Bronchial epithelial cell (primary cell): ENCODE measurements around the gene UNC45B. TPM values are rescaled to one million over a fixed set of nuclear protein-coding genes. Genes with fewer than 3 reads are reported as not detected.
"Not testable (repeated sequence)": the region's sequence is repeated elsewhere in the genome, so short reads cannot be mapped to it uniquely, and the experiment has no call there.

Experiments used
- DNase-seq: peaks from one replicate; pipeline ENCODE4 v3.0.0-alpha.2; 2010; ENCODE audit warnings: low read depth
- FAIRE-seq: peaks from 2 replicates; lab custom pipeline; 2011; peaks lifted over from hg19 to GRCh38; lab: Jason Lieb, UNC
- H3K27me3 ChIP-seq: 2 replicates; pipeline ENCODE4 v1.5.1; 2011; ENCODE audit warnings: low read length; ENCODE audit not compliant: control insufficient read depth, insufficient read depth
- H3K36me3 ChIP-seq: 2 replicates; pipeline ENCODE4 v1.5.1; 2011; ENCODE audit warnings: low read length; ENCODE audit not compliant: control insufficient read depth, insufficient read depth
- H3K4me3 ChIP-seq: 2 replicates; pipeline ENCODE4 v1.5.1; 2011; ENCODE audit warnings: mild to moderate bottlenecking, low read depth, low read length, control low read depth
- total RNA-seq: library from RNA; depleted of rRNA; stranded (reverse); fragments of >200 nt; gene quantifications from 2 replicates; pipeline ENCODE4 v1.2.1, GENCODE V29; 2014
- TF ChIP-seq, protein P1 (sequence below): IDR thresholded peaks from 2 replicates; pipeline ENCODE4 v1.5.1; 2011; ENCODE audit warnings: mild to moderate bottlenecking, moderate library complexity, low read length, control low read depth, inconsistent platforms; ENCODE audit not compliant: insufficient read depth, severe bottlenecking

Gene UNC45B
- total RNA-seq, 1 donor from 2014 or later = not detected

DNA sequence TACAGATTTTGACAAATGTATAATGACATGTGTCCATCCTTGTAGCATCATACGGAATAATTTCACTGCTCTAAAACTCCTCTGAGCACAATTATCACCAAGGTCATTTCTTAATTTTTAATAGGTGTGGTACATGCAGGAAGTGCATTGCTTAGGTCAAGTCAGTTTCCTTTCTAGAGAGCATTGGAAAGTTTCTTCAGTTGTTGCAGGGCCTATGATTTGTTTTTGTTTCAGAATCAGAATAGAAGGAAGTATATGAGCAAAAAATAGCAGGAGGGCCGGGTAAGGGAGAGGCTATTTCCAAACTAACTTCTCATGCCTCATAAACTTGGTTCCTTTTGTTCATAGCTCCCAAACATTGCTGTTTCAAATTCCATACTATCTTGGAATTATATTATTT is 71.3 kb downstream of the UNC45B start:
- Histone ChIP-seq H3K36me3 (no peaks in the 10 kb centered on the region), H3K27me3 (peaks cover 2% of the 10 kb centered on the region), H3K4me3 (no peak overlapping the region)
- DNase-seq (no peak), FAIRE-seq (no peak)
- TF ChIP-seq, protein P1, sequence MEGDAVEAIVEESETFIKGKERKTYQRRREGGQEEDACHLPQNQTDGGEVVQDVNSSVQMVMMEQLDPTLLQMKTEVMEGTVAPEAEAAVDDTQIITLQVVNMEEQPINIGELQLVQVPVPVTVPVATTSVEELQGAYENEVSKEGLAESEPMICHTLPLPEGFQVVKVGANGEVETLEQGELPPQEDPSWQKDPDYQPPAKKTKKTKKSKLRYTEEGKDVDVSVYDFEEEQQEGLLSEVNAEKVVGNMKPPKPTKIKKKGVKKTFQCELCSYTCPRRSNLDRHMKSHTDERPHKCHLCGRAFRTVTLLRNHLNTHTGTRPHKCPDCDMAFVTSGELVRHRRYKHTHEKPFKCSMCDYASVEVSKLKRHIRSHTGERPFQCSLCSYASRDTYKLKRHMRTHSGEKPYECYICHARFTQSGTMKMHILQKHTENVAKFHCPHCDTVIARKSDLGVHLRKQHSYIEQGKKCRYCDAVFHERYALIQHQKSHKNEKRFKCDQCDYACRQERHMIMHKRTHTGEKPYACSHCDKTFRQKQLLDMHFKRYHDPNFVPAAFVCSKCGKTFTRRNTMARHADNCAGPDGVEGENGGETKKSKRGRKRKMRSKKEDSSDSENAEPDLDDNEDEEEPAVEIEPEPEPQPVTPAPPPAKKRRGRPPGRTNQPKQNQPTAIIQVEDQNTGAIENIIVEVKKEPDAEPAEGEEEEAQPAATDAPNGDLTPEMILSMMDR = no peak

DNA sequence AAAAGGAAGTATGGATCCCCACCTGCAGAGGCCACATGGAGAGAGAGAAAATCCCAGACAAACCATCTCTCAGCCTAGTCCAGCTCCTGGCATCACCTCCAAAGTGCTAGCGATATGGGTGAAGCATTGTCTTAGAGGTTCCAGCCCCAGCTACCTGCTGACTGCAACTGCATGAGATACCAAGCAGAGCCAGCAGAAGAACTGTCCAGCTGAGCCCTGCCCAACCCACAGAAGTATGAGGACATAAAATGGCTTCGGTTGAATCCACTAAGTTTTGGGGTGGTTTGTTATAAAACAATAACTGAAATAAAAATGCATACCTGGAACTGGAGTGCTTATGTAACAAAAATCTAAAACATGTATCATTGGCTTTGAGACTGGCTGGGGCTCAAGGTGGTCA is 74.8 kb downstream of the UNC45B start:
- Histone ChIP-seq H3K36me3 (no peaks in the 10 kb centered on the region), H3K27me3 (no peaks in the 10 kb centered on the region), H3K4me3 (no peak overlapping the region)
- FAIRE-seq (no peak), DNase-seq (no peak)
- TF ChIP-seq, protein P1 = no peak

DNA sequence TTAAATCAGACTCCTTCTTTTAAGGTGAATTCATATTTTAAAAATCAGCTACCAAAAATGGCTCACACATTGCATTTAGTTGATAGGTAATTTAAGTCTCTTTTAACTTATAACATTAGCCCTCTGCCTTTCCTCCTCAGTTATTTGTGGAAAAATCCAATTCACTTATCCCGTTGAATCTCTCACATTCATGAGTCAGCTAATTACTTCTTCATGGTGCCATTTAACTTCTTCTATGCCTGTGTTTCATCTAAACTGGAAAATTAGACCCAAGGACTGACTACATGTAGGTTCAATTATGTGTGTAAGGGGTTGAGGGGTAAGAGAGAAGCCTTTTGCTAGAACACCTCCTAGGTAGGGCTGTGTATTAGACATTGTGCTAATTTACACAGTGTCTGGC is 76.8 kb downstream of the UNC45B start:
- DNase-seq (no peak), FAIRE-seq (no peak)
- TF ChIP-seq, protein P1 = no peak
- H3K36me3 ChIP-seq = no peaks in the 10 kb centered on the region
- H3K27me3 ChIP-seq = no peaks in the 10 kb centered on the region
- no peak overlapping the region for H3K4me3 ChIP-seq

DNA sequence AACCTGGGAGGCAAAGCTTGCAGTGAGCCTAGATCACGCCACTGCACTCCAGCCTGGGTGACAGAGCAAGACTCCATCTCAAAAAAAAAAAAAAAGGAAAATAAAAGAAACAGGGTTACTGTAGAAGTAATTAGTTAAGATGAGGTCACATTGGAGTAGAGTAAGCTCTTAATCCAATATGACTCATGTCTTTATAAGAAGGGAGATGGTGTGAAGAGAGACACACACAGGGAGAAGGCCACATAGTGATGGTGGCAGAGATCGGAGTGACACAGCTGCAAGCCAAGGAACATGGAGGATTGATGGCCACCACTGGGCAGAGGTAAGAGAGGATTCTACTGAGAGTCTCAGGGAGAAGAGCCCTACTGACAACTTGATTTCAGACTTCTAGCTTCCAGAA is 79.9 kb downstream of the UNC45B start:
- TF ChIP-seq, protein P1 = no peak
- no peak for FAIRE-seq
- Histone ChIP-seq H3K36me3 (no peaks in the 10 kb centered on the region), H3K27me3 (no peaks in the 10 kb centered on the region), H3K4me3 (no peak overlapping the region)
- no peak for DNase-seq

DNA sequence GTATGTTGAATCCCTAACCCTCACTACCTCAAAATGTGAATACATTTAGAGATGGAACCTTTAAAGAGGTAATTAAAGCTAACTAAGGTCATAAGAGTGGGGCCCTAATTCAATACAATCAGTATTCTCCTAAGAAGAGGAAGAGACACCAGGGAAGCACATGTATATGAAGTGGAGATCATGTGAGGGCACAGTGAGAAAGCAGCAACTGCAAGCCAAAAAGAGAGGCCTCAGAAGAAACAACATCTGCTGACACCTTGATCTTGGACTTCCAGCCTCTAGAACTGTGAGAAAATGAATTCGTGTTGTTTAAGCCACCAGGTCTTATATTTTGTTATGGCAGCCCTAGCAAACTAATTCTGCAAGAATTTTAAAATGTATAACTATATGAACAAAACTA is 82.0 kb downstream of the UNC45B start:
- FAIRE-seq (no peak), DNase-seq (no peak)
- Histone ChIP-seq H3K27me3 (no peaks in the 10 kb centered on the region), H3K4me3 (no peak overlapping the region), H3K36me3 (no peaks in the 10 kb centered on the region)
- TF ChIP-seq, protein P1 = no peak

DNA sequence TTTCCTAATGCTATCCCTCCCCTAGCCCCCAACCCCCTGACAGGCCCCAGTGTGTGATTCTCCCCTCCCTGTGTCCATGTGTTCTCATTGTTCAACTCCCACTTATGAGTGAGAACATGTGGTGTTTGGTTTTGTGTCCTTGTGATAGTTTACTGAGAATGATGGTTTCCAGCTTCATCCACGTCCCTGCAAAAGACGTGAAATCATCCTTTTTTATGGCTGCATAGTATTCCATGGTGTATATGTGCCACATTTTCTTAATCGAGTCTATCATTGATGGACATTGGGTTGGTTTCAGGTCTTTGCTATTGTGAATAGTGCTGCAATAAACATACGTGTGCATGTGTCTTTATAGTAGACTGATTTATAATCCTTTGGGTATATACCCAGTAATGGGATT is 86.7 kb downstream of the UNC45B start:
- not testable (repeated sequence) for FAIRE-seq, H3K4me3 ChIP-seq, DNase-seq, H3K36me3 ChIP-seq, H3K27me3 ChIP-seq
